ENCODE results near the gene INPP5A.

Gene INPP5A

GRCh38 chr10:132519382-132520176 lies 18.0 kb upstream of the INPP5A start:
- no peak for DNase-seq

GRCh38 chr10:132520177-132520811 lies 17.3 kb upstream of the INPP5A start:
- no peak for DNase-seq

GRCh38 chr10:132521041-132521465 lies 16.5 kb upstream of the INPP5A start:
- no peak for DNase-seq

DNA sequence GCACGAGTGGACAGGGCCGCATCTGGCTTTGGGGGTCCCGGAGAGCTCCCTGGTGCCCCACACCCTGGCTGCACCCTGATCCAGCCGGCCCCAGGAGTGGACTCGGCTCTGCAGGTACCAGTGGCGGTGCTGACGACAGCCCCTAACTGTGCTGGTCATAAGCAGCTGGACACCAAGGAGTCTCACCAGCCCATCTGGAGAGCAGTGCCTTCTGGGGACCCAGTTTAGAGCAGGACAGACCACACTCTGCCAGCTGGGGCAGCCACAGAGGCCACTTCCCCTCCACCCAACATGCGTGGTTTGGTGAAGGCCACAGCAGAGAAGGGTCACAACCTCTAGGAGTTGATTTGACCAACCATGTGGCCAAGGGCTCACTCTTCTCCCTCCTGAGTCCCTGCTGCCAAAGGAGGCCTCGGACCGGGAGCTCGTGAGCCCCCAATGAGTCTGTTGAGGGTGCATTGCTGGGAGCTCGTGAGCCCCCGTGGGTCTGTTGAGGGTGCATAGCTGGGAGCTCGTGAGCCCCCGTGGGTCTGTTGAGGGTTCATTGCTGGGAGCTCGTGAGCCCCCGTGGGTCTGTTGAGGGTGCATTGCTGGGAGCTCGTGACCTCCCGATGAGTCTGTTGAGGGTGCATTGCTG lies 16.0 kb upstream of the INPP5A start:
- no peak for DNase-seq

DNA sequence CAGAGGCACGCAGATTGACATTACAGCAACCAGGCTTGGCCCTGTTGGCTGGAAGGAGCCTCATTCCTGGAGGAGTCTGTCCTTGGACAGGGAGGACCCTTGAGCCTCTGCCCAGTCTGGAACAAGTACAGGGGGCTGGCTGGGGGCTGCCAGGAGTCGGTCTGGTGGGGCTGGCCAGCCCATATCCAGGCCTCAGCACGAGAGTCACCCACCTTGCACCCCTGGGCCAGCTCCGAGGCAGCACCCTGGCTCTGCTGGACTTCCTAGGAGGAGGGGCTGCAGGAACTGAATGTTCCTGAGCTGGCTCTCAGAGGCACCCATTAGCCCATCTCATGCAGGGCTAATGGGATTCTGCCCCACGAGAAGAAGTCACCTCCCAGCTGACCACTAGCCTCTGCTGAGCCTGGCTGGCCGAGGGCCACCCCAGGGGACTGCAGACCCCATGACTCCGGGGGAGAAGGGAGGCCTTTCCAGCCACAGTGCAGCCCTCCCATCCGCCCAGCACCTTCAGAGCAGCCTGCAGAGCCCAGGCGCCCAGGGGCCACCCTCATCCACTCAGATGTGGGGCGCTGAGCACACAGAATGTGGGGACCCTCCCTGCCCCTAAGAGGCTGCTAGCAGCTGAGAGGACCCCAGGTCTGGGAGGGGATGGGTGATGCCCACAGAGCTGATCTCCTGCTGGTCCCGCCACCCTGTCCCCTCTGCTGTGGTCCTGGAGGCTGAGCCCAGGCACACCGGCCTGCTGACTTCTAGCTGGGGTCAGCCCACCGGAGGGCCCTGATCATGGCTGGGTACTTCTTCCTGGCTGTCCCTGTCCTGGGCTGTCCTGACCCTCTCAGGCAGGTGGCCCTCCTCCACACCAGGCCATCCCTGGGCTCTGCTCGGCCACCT lies 14.8 kb upstream of the INPP5A start:
- no peak for DNase-seq

DNA sequence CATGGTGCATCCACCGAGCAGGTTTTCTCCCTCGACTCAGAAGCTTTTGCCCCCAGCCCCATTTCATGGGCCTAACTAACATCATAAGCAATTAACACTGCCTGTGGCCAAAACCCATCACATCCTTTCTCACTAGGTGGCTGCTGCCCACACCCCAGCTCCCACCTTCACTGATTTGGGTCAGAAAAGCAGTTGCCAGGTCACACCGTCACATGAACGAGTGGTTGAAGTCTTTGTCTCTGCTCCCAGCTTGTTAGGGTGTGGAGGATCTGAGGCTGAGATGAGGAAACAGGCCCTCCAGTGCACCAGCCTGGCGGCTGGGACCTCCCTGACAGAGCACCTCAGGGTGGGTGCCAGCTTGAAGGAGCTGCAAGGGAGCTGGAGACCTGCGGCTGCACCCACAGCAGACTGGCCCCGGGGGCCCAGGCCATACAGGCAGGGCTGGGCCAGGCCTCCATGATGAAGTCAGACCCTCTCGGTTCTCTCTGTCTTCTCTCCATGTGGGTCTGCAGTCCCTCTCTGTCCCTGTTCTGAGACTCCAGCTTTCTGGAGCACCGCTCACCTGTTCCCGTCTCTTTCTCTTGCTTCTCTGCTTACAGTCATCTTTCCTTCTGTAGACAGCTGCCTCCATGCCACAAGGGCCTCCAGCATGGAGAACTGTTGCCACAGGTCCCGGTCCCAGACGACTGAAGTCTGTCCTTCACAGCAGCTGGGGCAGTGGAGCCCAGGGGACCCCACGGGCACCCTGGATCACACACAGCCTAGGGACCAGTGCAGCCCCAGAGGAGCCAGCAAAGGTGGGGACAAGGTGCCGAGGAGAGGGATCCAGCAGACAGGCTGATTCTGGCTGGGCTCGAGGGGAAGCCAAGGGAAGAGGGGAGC lies 13.8 kb upstream of the INPP5A start:
- DNase-seq = no peak

- no peak for DNase-seq
Observed at GRCh38 chr10:132524443-132525285, 12.9 kb upstream of the INPP5A start.

DNA sequence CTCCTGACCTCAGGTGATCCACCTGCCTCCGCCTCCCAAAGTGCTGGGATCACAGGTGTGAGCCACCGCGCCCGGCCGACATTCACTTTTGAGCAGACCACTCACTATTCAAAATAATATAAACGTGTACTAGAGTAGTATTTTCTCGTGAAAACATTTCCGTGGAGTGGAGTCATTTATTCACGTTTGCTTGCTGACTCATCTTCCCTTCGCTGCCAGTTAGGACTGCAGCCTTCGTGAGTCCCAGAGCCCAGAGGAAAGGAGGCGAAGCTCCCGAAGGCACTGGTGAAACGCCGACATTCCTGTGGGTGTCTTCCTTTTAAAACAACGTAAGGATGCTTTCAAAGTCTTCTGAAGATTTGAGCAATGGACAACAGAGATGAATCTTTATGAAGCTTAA lies 10.9 kb upstream of the INPP5A start:
- no peak for DNase-seq

DNA sequence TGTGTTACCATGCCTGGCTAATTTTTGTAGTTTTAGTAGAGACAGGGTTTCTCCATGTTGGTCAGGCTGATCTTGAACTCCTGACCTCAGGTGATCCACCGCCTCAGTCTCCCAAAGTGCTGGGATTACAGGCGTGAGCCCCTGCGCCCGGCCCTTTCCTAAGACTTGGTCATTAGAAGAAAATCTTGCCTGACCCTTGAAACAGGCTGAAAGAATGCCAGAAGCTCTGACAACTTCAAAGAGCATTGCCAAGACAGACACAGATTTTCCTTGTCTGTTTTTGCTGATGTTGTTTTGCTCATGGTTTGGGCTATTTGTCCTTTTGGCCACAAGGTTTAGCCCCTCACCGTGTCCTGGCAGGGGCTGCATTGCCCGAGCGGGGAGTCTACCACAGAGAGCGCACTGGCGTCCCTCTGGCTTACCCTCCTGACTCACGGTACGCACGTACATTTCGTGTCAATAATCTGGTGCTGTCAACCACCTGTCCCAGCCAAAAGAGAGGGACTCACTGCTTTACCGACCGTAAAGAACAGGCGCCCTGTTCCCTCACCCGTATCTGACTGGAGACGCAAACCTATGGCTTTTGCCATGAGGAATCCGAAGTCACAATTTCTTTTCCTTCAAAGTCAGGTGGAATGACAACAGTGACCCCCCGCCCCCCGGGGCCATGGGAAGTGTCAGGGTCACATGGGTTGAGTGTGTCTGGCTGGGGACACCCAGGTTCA lies 10.1 kb upstream of the INPP5A start:
- DNase-seq = no peak

- DNase-seq = no peak
Observed at GRCh38 chr10:132528064-132528691, 9.4 kb upstream of the INPP5A start.

DNA sequence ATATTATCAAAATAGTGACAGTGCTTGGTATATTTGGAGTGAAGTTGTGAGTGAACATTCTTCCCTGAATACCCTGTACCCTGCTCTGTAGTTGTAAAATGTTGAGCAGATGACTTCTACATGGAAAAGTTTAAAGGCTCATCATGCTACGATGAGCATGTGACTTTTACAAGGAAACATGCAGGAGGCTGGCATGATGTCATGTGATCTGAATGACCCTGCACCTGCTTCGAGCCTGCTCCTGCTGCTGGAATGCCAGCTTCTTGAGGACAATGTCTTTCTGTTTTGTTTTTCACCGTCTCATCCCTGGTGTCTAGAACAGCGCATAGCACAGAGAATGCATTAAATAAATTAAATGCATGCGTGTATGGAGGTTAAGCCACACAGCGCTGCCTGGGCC lies 5.4 kb upstream of the INPP5A start:
- DNase-seq = no peak

GRCh38 chr10:132532749-132533560 lies 4.6 kb upstream of the INPP5A start:
- no peak for DNase-seq

- no peak for DNase-seq
Observed at GRCh38 chr10:132533571-132534260, 3.9 kb upstream of the INPP5A start.

- no peak for DNase-seq
Observed at GRCh38 chr10:132534391-132535064, 3.1 kb upstream of the INPP5A start.

DNA sequence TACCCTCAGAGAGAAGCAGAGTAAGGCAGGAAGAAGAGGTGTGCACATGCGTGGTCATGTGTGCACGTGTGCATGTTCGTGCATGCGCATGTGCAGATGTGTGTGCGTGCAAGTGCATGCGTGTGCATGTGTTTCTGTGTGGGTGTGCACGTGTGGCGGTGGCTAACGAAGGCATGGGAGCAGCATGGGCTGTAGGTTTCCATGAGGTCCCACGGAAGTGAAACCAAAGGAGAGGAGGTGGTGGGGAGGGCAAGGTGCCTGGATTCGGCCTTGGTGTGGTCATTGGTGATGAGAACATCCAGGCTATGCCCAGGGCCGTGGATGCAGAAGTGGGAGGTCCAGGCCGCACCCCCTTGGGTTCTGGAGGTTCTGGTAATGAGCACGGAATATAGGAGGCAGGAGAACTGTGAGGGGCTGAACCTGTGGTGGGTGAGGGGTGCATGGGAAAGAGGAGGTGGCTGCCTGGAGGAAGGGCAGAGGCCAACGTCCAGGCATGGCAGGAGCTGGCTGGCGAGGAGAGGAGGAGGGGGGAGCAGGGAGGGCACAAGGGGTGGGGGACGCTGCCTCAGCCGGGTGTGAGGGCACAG lies 2.4 kb upstream of the INPP5A start:
- DNase-seq = no peak

DNA sequence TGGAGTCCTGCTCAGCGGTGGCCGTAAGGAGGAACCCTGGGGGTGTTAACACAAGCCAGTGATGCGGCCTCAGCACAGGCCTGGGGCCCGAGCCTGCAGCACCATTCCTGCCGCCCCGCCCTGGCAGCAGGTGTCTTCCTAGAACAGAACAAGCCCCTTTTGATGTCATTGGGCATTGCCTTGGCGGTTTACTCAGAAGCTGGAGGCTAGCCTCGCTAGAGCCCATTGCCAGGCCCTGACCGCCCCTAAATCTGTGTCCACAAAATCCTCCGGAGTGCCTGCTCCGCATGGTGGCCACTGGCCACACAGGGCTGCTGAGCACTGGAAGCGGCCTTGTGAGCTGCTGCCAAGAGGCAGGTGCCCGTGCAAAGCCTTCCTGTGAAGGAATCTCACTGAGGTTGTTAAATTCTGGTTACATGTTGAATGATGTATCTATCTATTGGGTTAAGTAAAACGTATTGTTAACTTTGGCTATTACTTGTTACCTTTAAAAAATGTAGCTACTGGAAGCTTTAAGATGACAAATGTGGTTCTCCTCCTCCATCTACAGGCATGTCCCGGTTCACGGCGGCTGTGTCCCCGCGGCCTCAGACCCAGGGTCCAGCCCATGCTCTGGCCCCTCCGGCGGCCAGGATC lies 1.2 kb upstream of the INPP5A start:
- no peak for DNase-seq

Data from NCI-H1105 treated with DMSO at 0.1 percent for 48 hours (cell line).